Activated CD4-positive, alpha-beta T cell treated with anti-CD3 and anti-CD28 coated beads, Interleukin-10, Interleukin-2, amounts not matched to agents 100 ng/mL and 50 ng/mL, durations not matched to agents 16 hours and 8 hours (primary cell): ENCODE measurements around the gene SLC7A6OS.

Experiments used
- DNase-seq: peaks from one replicate; pipeline ENCODE4 v3.0.0-alpha.2; 2020

SLC7A6OS gene

GRCh38 chr16:68249371-68249770 lies 61.4 kb downstream of the SLC7A6OS start:
- DNase-seq: no peak
